ENCODE measurements around the gene PDE4D.

DNA sequence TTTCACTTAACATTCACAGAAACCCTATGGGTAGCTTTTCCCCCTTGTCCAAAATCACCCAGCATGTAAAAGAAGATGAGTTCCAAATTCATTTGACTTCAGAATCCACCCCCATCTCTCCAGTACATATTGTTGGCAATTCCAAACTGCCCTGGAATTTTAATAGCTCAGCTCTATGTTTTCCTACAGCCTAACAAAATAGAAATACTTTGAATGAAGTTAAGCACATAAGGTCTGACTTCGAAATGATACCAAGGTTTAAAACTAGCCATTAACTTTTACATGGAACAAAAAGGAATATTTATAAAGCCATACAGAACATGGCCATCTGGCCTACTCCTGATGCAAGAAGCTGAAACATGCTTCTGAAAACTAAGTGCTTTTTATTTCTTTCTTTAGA is 634.3 kb downstream of the PDE4D start:
- no peak for TF ChIP-seq POLR2A (IDR thresholded peaks at IDR 0.05)
- TF ChIP-seq, protein P1, sequence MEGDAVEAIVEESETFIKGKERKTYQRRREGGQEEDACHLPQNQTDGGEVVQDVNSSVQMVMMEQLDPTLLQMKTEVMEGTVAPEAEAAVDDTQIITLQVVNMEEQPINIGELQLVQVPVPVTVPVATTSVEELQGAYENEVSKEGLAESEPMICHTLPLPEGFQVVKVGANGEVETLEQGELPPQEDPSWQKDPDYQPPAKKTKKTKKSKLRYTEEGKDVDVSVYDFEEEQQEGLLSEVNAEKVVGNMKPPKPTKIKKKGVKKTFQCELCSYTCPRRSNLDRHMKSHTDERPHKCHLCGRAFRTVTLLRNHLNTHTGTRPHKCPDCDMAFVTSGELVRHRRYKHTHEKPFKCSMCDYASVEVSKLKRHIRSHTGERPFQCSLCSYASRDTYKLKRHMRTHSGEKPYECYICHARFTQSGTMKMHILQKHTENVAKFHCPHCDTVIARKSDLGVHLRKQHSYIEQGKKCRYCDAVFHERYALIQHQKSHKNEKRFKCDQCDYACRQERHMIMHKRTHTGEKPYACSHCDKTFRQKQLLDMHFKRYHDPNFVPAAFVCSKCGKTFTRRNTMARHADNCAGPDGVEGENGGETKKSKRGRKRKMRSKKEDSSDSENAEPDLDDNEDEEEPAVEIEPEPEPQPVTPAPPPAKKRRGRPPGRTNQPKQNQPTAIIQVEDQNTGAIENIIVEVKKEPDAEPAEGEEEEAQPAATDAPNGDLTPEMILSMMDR (IDR thresholded peaks at IDR 0.05) = no peak

Measured in esophagus squamous epithelium (tissue), 4 donors.